Tibial nerve (tissue), 4 donors: Measurements from ENCODE around the gene CBY1.

ENCODE experiments used
- CTCF ChIP-seq, 5 experiments: fragments of 200-600 bp in 3 of 5; fragments of 450-650 bp in 2 of 5; sonication (generic) in 3 of 5; IDR thresholded peaks; one replicate each; pipeline ENCODE4 v1.5.1; 2016 to 2019; ENCODE audit warnings: antibody characterized with exemption in 5 of 5, mild to moderate bottlenecking in 3 of 5, moderate library complexity in 2 of 5
- EP300 ChIP-seq, 2 donors: sonication (generic); formaldehyde crosslinking; IDR thresholded peaks; one replicate each; pipeline ENCODE4 v1.6.1; 2017; ENCODE audit warnings: antibody characterized with exemption in 2 of 2, mild to moderate bottlenecking in 1 of 2
- POLR2A ChIP-seq, 2 donors: fragments of 450-650 bp; IDR thresholded peaks; one replicate each; pipeline ENCODE4 v1.6.1; 2017; ENCODE audit warnings: antibody characterized with exemption in 2 of 2, mild to moderate bottlenecking in 2 of 2, moderate library complexity in 2 of 2

- TF ChIP-seq POLR2A (IDR thresholded peaks at IDR 0.05) (no peak), CTCF (IDR thresholded peaks at IDR 0.05) (no peak), EP300 (IDR thresholded peaks at IDR 0.05) (no peak)
Observed at GRCh38 chr22:38674888-38675287, 18.4 kb downstream of the CBY1 start.
